ENCODE data around the gene CHGA. TPM values are rescaled to one million over a fixed set of nuclear protein-coding genes. Genes with fewer than 3 reads are reported as not detected.

CHGA gene
- total RNA-seq, 4 donors from 2014 or later, result 0.55 TPM; not detected in 3

GRCh38 chr14:92942576-92942975 is 19.6 kb downstream of the CHGA start:
- no peak for TF ChIP-seq EP300 (IDR thresholded peaks at IDR 0.05)
- no peak for TF ChIP-seq CTCF (IDR thresholded peaks at IDR 0.05)
- no peak for TF ChIP-seq POLR2A (IDR thresholded peaks at IDR 0.05)
- TF ChIP-seq POLR2AphosphoS5 (IDR thresholded peaks at IDR 0.05), result no peak
- Histone ChIP-seq H3K27me3 (no peaks in the 10 kb centered on the region), H3K4me1 (peaks cover 15% of the 10 kb centered on the region), H3K36me3 (peaks cover 46% of the 10 kb centered on the region), H3K27ac (no peak overlapping the region), H3K9me3 (no peaks in the 10 kb centered on the region), H3K4me3 (no peak overlapping the region)
- no peak for DNase-seq (ENCODE audit: low spot score in 2 of 2)
- 72% methylated on average over 5 of the region's 8 CpGs for WGBS

- H3K27me3 ChIP-seq, result no peaks in the 10 kb centered on the region
- H3K27ac ChIP-seq, result no peak overlapping the region
- WGBS, result 93% methylated on average over 15 of the region's 30 CpGs
- no peak for TF ChIP-seq POLR2A (IDR thresholded peaks at IDR 0.05)
- TF ChIP-seq EP300 (IDR thresholded peaks at IDR 0.05), result no peak
- TF ChIP-seq CTCF (IDR thresholded peaks at IDR 0.05), result no peak
- TF ChIP-seq POLR2AphosphoS5 (IDR thresholded peaks at IDR 0.05), result no peak
- DNase-seq (ENCODE audit: low spot score in 2 of 2), result no peak
- no peaks in the 10 kb centered on the region for H3K9me3 ChIP-seq
- no peak overlapping the region for H3K4me3 ChIP-seq
- peaks cover 46% of the 10 kb centered on the region for H3K36me3 ChIP-seq
- peaks cover 13% of the 10 kb centered on the region for H3K4me1 ChIP-seq
Observed at GRCh38 chr14:92942976-92943710, 20.2 kb downstream of the CHGA start.

GRCh38 chr14:92943855-92944570 is 21.1 kb downstream of the CHGA start:
- DNase-seq (ENCODE audit: low spot score in 2 of 2), result no peak
- Histone ChIP-seq H3K27ac (no peak overlapping the region), H3K9me3 (no peaks in the 10 kb centered on the region), H3K27me3 (no peaks in the 10 kb centered on the region), H3K4me1 (peaks cover 6% of the 10 kb centered on the region), H3K36me3 (peaks cover 46% of the 10 kb centered on the region), H3K4me3 (no peak overlapping the region)
- TF ChIP-seq POLR2AphosphoS5 (IDR thresholded peaks at IDR 0.05) (no peak), POLR2A (IDR thresholded peaks at IDR 0.05) (no peak), EP300 (IDR thresholded peaks at IDR 0.05) (no peak), CTCF (IDR thresholded peaks at IDR 0.05) (no peak)
- 86% methylated on average over 13 of the region's 17 CpGs for WGBS

- Histone ChIP-seq H3K27me3 (no peaks in the 10 kb centered on the region), H3K27ac (no peak overlapping the region), H3K9me3 (no peaks in the 10 kb centered on the region), H3K4me1 (peaks cover 4% of the 10 kb centered on the region), H3K36me3 (peaks cover 46% of the 10 kb centered on the region), H3K4me3 (no peak overlapping the region)
- no peak for TF ChIP-seq EP300 (IDR thresholded peaks at IDR 0.05)
- no peak for TF ChIP-seq POLR2A (IDR thresholded peaks at IDR 0.05)
- DNase-seq (ENCODE audit: low spot score in 2 of 2), result no peak
- 94% methylated on average over 7 of the region's 12 CpGs for WGBS
Observed at GRCh38 chr14:92944976-92945375, 22.0 kb downstream of the CHGA start.

GRCh38 chr14:92945544-92945943 is 22.6 kb downstream of the CHGA start:
- Histone ChIP-seq H3K4me1 (peaks cover 4% of the 10 kb centered on the region), H3K36me3 (peaks cover 45% of the 10 kb centered on the region), H3K27me3 (no peaks in the 10 kb centered on the region), H3K4me3 (no peak overlapping the region), H3K27ac (no peak overlapping the region), H3K9me3 (no peaks in the 10 kb centered on the region)
- TF ChIP-seq POLR2AphosphoS5 (IDR thresholded peaks at IDR 0.05) (no peak), POLR2A (IDR thresholded peaks at IDR 0.05) (no peak), EP300 (IDR thresholded peaks at IDR 0.05) (no peak), CTCF (IDR thresholded peaks at IDR 0.05) (no peak)
- 95% methylated on average over 3 of the region's 12 CpGs for WGBS
- no peak for DNase-seq (ENCODE audit: low spot score in 2 of 2)
